HG03045 (cell line): ENCODE data around the gene C10orf88.
A peak's percentile ranks its signal among the peaks of the same experiment; 100 is the strongest.

Source experiments
- ATAC-seq: cut with Tn5 transposase; IDR thresholded peaks from one replicate; pipeline ENCODE4 v1.9.1; 2021; ENCODE audit warnings: mild to moderate bottlenecking, moderate library complexity; ENCODE audit not compliant: unreplicated experiment

C10orf88 gene

GRCh38 chr10:122953902-122954730 lies at the start of gene C10orf88:
TSS of gene C10orf88 (minus strand) at chr10:122954227. CDS start at chr10:122954178, 49 bp downstream.
- peak; percentile 97 for ATAC-seq

GRCh38 chr10:123001370-123001769 lies 47.3 kb upstream of the C10orf88 start:
- ATAC-seq = no peak

- ATAC-seq = no peak
Observed at GRCh38 chr10:123000155-123000554, 46.1 kb upstream of the C10orf88 start.

GRCh38 chr10:122999347-122999746 lies 45.3 kb upstream of the C10orf88 start:
- ATAC-seq = no peak

GRCh38 chr10:122998934-122999333 lies 44.9 kb upstream of the C10orf88 start:
- no peak for ATAC-seq

- ATAC-seq = no peak
Observed at GRCh38 chr10:122998360-122998917, 44.4 kb upstream of the C10orf88 start.

GRCh38 chr10:122997864-122998263 lies 43.8 kb upstream of the C10orf88 start:
- ATAC-seq = no peak

GRCh38 chr10:122995936-122996335 lies 41.9 kb upstream of the C10orf88 start:
- no peak for ATAC-seq

GRCh38 chr10:122993797-122994336 lies 39.8 kb upstream of the C10orf88 start:
- no peak for ATAC-seq

- ATAC-seq = no peak
Observed at GRCh38 chr10:122992031-122992585, 38.1 kb upstream of the C10orf88 start.

GRCh38 chr10:122990278-122990677 lies 36.3 kb upstream of the C10orf88 start:
- no peak for ATAC-seq

- no peak for ATAC-seq
Observed at GRCh38 chr10:122988501-122988900, 34.5 kb upstream of the C10orf88 start.

GRCh38 chr10:122986335-122986734 lies 32.3 kb upstream of the C10orf88 start:
- no peak for ATAC-seq

- ATAC-seq = no peak
Observed at GRCh38 chr10:122984708-122985107, 30.7 kb upstream of the C10orf88 start.

- ATAC-seq = no peak
Observed at GRCh38 chr10:122983898-122984297, 29.9 kb upstream of the C10orf88 start.

GRCh38 chr10:122981066-122981464 lies 27.0 kb upstream of the C10orf88 start:
- ATAC-seq = no peak

- ATAC-seq = peak; percentile 97
Observed at GRCh38 chr10:122980209-122981065, 26.4 kb upstream of the C10orf88 start, which contains the start of gene PSTK. TSS of gene PSTK (plus strand) at chr10:122980401. CDS start at chr10:122980480, 79 bp downstream.

GRCh38 chr10:122974543-122975064 lies 20.6 kb upstream of the C10orf88 start:
- ATAC-seq = no peak

- no peak for ATAC-seq
Observed at GRCh38 chr10:122974023-122974422, 20.0 kb upstream of the C10orf88 start.

- ATAC-seq = no peak
Observed at GRCh38 chr10:122968698-122969097, 14.7 kb upstream of the C10orf88 start.
